HepG2 (cell line): ENCODE results near the gene CTNNA1. TPM values are rescaled to one million over a fixed set of nuclear protein-coding genes. Genes with fewer than 3 reads are reported as not detected.

Source experiments
- ATAC-seq: fragments of 200-7000 bp; cut with Tn5 transposase; 3 replicates; pipeline ENCODE4 v1.9.1; 2020; ENCODE audit warnings: mild to moderate bottlenecking, moderate library complexity
- BruUV-seq: library from RNA; stranded (reverse); fragments of 400-500 nt; replicated peaks from 2 replicates; lab custom pipeline; 2021; lab: Mats Ljungman, UMichigan
- CTCF ChIA-PET: fragments of 300-600 bp; formaldehyde crosslinking; extraction: SDS; loops from one replicate; lab custom pipeline; 2021; ENCODE audit warnings: low total read pairs, inconsistent platforms, low intra/inter-chr PET ratio; lab: Yijun Ruan, JAX
- POLR2A ChIA-PET: fragments of 350-600 bp; sonication (Branson Sonifier 250); formaldehyde crosslinking; loops from one replicate; lab custom pipeline; 2020; ENCODE audit warnings: antibody characterized with exemption, inconsistent platforms; lab: Yijun Ruan, JAX
- DNase-seq: peaks from one replicate; pipeline ENCODE4 v3.0.0-alpha.2; 2015; ENCODE audit warnings: low spot score
- FAIRE-seq: peaks from 3 replicates; lab custom pipeline; 2011; peaks lifted over from hg19 to GRCh38; lab: Jason Lieb, UNC
- H2AFZ ChIP-seq: one replicate; pipeline ENCODE4 v1.6.1; 2011; ENCODE audit warnings: low read length, inconsistent platforms
- H3K27ac ChIP-seq: fragments of 300-600 bp; 3 replicates; pipeline ENCODE4 v1.8.0; 2011; ENCODE audit warnings: mixed run types, mild to moderate bottlenecking, mixed read lengths, low read length, inconsistent platforms; ENCODE audit not compliant: insufficient read depth; ENCODE audit errors: extremely low read length
- H3K27me3 ChIP-seq, 2 experiments: fragments of 200-600 bp in 1 of 2; 2 replicates in 1 of 2; 3 replicates in 1 of 2; pipeline versions ENCODE4 v1.6.0 to v1.8.0; 2011; ENCODE audit warnings: low read length in 2 of 2, mild to moderate bottlenecking in 2 of 2, moderate library complexity in 2 of 2, inconsistent platforms in 1 of 2; ENCODE audit not compliant: insufficient read depth in 2 of 2, control insufficient read depth in 1 of 2
- H3K36me3 ChIP-seq, 2 experiments: fragments of 200-600 bp in 1 of 2; replicated peaks in 1 of 2; 2 replicates in 1 of 2; 3 replicates in 1 of 2; pipeline versions ENCODE4 v1.5.1 to v1.8.0; 2011; ENCODE audit warnings: low read length in 2 of 2, inconsistent platforms in 1 of 2; ENCODE audit not compliant: insufficient read depth in 2 of 2, control insufficient read depth in 1 of 2
- H3K4me1 ChIP-seq: 2 replicates; pipeline ENCODE4 v1.5.1; 2012; ENCODE audit warnings: low read length, inconsistent platforms; ENCODE audit not compliant: insufficient read depth
- H3K4me2 ChIP-seq: 2 replicates; pipeline ENCODE4 v1.6.0; 2011; ENCODE audit warnings: low read depth, low read length, inconsistent platforms
- H3K4me3 ChIP-seq, 3 experiments: fragments of 200-600 bp in 1 of 3; sonication (generic), shearing (Covaris generic) in 1 of 3; replicated peaks in 1 of 3; 2 replicates each; pipeline ENCODE4 v1.5.1; 2011 to 2016; ENCODE audit warnings: low read length in 3 of 3, inconsistent platforms in 2 of 3, low read depth in 2 of 3, mild to moderate bottlenecking in 2 of 3, control low read depth in 1 of 3, mixed read lengths in 1 of 3; ENCODE audit not compliant: insufficient read depth in 1 of 3
- H3K79me2 ChIP-seq: one replicate; pipeline ENCODE4 v1.6.1; 2011; ENCODE audit warnings: low read length, inconsistent platforms; ENCODE audit not compliant: insufficient read depth
- H3K9ac ChIP-seq: 2 replicates; pipeline ENCODE4 v1.6.0; 2011; ENCODE audit warnings: mild to moderate bottlenecking, low read depth, low read length, inconsistent platforms; ENCODE audit not compliant: insufficient read depth
- H3K9me3 ChIP-seq: 2 replicates; pipeline ENCODE4 v1.5.1; 2012; ENCODE audit warnings: mild to moderate bottlenecking, low read length
- H4K20me1 ChIP-seq: 2 replicates; pipeline ENCODE4 v1.6.0; 2011; ENCODE audit warnings: inconsistent platforms, mild to moderate bottlenecking, low read length, moderate library complexity; ENCODE audit not compliant: insufficient read depth
- HNRNPH1 ChIP-seq: fragments of 200-400 bp; formaldehyde crosslinking; optimal IDR thresholded peaks from 2 replicates; pipeline ENCODE3; 2017; ENCODE audit warnings: mild to moderate bottlenecking, low read depth, low read length
- MTA3 ChIP-seq: sonication (generic); formaldehyde crosslinking; IDR thresholded peaks from 2 replicates; pipeline ENCODE4 v1.4.0; 2020; ENCODE audit warnings: missing genetic modification reagents
- PHF21A ChIP-seq: sonication (generic); formaldehyde crosslinking; IDR thresholded peaks from 2 replicates; pipeline ENCODE4 v1.5.0; 2020; ENCODE audit warnings: mild to moderate bottlenecking, missing genetic modification reagents
- SIN3B ChIP-seq: fragments of 150-350 bp; IDR thresholded peaks from 2 replicates; pipeline ENCODE4 v1.6.1; 2014; ENCODE audit warnings: low read length
- TBX2 ChIP-seq: sonication (generic); formaldehyde crosslinking; IDR thresholded peaks from 2 replicates; pipeline ENCODE4 v1.5.0; 2020; ENCODE audit warnings: missing genetic modification reagents, mild to moderate bottlenecking, borderline replicate concordance
- XBP1 ChIP-seq: sonication (generic); formaldehyde crosslinking; IDR thresholded peaks from 2 replicates; pipeline ENCODE4 v1.5.0; 2020; ENCODE audit warnings: missing genetic modification reagents
- ZBTB7A ChIP-seq: sonication (generic); formaldehyde crosslinking; IDR thresholded peaks from 2 replicates; pipeline ENCODE4 v1.8.0; 2022; ENCODE audit warnings: mild to moderate bottlenecking, missing genetic modification reagents
- ZMYM3 ChIP-seq: sonication (generic); formaldehyde crosslinking; IDR thresholded peaks from 2 replicates; pipeline ENCODE4 v1.5.1; 2020; ENCODE audit warnings: mild to moderate bottlenecking, missing genetic modification reagents
- ZNF101 ChIP-seq: sonication (generic); formaldehyde crosslinking; IDR thresholded peaks from 2 replicates; pipeline ENCODE4 v1.4.0; 2020; ENCODE audit warnings: mild to moderate bottlenecking, low read depth, missing genetic modification reagents, borderline replicate concordance
- WGBS: methylation state at CpG from one replicate; pipeline ENCODE4 v1.1.6; 2017; ENCODE audit warnings: low lambda C conversion rate; 5-methylcytosine and 5-hydroxymethylcytosine counted together
- in situ Hi-C: cut with HindIII; loops from 2 replicates; pipeline ENCODE4 v1.10.0; 2017; ENCODE audit warnings: low pct_unique_long_range_greater_than_20kb; ENCODE audit not compliant: extremely low pct_ligation_motif_present
- intact Hi-C: fragments of 100-400 bp; cut with micrococcal nuclease; formaldehyde crosslinking; loops from one replicate; pipeline ENCODE4 v1.10.0; 2022; ENCODE audit not compliant: unreplicated experiment
- polyA plus RNA-seq, 8 experiments: library from polyadenylated mRNA; depleted of rRNA in 3 of 8; stranded (reverse) in 7 of 8; unstranded in 1 of 8; fragments of >200 nt; fragmentation: Illumina TruSeq in 4 of 8; extraction: Trizol in 4 of 8; gene quantifications; 2 replicates each; pipeline versions ENCODE4 v1.2.1 to v1.2.3, GENCODE V29; 2011 to 2016; ENCODE audit warnings: low read depth in 4 of 8, missing spikeins in 1 of 8, mixed read lengths in 1 of 8; ENCODE audit not compliant: insufficient read depth in 1 of 8
- total RNA-seq, 5 experiments: library from RNA; depleted of rRNA; stranded (reverse); fragments of >200 nt; fragmentation: Illumina TruSeq; extraction: Trizol; gene quantifications; 2 replicates each; pipeline ENCODE4 v1.2.3, GENCODE V29; 2016; ENCODE audit warnings: low read depth in 1 of 5
- TF ChIP-seq, protein P1 (sequence below), 2 experiments: sonication (generic) in 1 of 2; formaldehyde crosslinking in 1 of 2; IDR thresholded peaks; 2 replicates each; pipeline versions ENCODE4 v1.6.1 to v1.9.0; 2014 to 2022; ENCODE audit warnings: antibody characterized with exemption in 1 of 2, borderline replicate concordance in 1 of 2, inconsistent platforms in 1 of 2, low read depth in 1 of 2, missing genetic modification reagents in 1 of 2

The CTNNA1 gene
- total and polyA plus RNA-seq, 2 of the 13 experiments (the other 11 are each of a cell fraction or from before 2014, with no cell fraction given): 66.8 to 162 TPM

DNA sequence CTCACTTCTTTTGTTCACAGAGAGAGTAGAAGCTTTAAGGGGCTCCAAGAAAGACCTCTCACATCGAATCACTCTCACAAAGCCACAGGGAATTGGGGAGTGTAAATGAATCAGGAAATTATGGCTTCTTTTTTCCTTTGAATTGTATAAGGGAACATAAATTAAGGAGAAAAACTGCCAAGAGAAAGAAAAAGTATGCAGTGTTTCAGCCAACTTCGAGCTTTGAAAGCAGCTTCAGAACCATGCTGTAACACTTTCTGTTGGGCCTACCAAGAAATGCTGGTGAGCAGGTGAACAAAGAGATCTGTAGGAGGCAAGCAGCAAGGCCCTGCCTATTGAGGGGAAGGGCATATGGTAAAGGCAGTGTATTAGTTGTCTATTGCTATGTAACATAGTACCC, 33.4 kb upstream of the CTNNA1 start (continued):
- TF ChIP-seq, protein P1, sequence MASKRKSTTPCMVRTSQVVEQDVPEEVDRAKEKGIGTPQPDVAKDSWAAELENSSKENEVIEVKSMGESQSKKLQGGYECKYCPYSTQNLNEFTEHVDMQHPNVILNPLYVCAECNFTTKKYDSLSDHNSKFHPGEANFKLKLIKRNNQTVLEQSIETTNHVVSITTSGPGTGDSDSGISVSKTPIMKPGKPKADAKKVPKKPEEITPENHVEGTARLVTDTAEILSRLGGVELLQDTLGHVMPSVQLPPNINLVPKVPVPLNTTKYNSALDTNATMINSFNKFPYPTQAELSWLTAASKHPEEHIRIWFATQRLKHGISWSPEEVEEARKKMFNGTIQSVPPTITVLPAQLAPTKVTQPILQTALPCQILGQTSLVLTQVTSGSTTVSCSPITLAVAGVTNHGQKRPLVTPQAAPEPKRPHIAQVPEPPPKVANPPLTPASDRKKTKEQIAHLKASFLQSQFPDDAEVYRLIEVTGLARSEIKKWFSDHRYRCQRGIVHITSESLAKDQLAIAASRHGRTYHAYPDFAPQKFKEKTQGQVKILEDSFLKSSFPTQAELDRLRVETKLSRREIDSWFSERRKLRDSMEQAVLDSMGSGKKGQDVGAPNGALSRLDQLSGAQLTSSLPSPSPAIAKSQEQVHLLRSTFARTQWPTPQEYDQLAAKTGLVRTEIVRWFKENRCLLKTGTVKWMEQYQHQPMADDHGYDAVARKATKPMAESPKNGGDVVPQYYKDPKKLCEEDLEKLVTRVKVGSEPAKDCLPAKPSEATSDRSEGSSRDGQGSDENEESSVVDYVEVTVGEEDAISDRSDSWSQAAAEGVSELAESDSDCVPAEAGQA (IDR thresholded peaks at IDR 0.05; ENCODE audit: low read depth): no peak
- TF ChIP-seq, protein P1 (CRISPR knock-in tag; IDR thresholded peaks at IDR 0.05; ENCODE audit: borderline replicate concordance): no peak
- no peak for TF ChIP-seq HNRNPH1
- TF ChIP-seq XBP1 (CRISPR knock-in tag): no peak

DNA sequence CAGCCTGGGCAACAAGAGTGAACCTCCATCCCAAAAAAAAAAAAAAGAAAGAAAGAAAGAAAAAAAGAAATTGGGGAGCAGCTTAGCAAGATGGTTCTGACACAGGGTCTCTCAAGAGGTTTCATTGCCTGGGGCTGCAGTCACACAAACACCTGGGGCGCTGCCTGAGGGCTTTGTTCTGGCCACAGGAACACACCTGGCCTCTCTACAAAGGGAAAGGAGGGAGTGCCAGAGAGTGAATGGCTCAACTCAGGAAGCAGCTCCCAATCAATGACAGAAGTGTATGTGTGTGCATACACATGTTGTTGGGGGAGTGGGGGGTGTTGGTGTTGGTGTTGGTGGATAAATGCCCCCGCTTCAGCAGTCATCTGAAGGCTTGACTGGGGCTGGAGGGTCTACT, 32.4 kb upstream of the CTNNA1 start:
- H3K9me3 ChIP-seq: no peaks in the 10 kb centered on the region
- DNase-seq (no peak), ATAC-seq (no peak), FAIRE-seq (no peak)
- TF ChIP-seq MTA3 (no peak), ZNF101 (CRISPR knock-in tag) (no peak), PHF21A (no peak), ZMYM3 (no peak), SIN3B (no peak), ZBTB7A (no peak), TBX2 (no peak)
- TF ChIP-seq, protein P1 (IDR thresholded peaks at IDR 0.05; ENCODE audit: low read depth): no peak
- TF ChIP-seq, protein P1 (CRISPR knock-in tag; IDR thresholded peaks at IDR 0.05; ENCODE audit: borderline replicate concordance): no peak
- ChIA-PET POLR2A (no interaction called here), CTCF (no interaction called here)
- H3K9ac ChIP-seq: no peak overlapping the region
- peaks cover 56% of the 10 kb centered on the region for H3K4me1 ChIP-seq
- intact Hi-C loops (no loop called here), in situ Hi-C loops (no loop called here)
- H3K79me2 ChIP-seq: no peaks in the 10 kb centered on the region
- no peak overlapping the region for H3K4me3 ChIP-seq
- H3K27ac ChIP-seq: no peak overlapping the region
- H3K4me2 ChIP-seq: no peak overlapping the region
- H3K27me3 ChIP-seq: no peaks in the 10 kb centered on the region; a peak in 1 of 5 replicates
- no peak overlapping the region for H2AFZ ChIP-seq
- no peaks in the 10 kb centered on the region for H4K20me1 ChIP-seq
- no TSS peak for BruUV-seq
- 29% methylated on average over 1 of the region's 2 CpGs for WGBS
- H3K36me3 ChIP-seq: no peaks in the 10 kb centered on the region
